ENCODE measurements around the gene FAM83C. TPM values are rescaled to one million over a fixed set of nuclear protein-coding genes. Genes with fewer than 3 reads are reported as not detected.

The FAM83C gene
- total RNA-seq, 1 donor from 2014 or later = not detected

DNA sequence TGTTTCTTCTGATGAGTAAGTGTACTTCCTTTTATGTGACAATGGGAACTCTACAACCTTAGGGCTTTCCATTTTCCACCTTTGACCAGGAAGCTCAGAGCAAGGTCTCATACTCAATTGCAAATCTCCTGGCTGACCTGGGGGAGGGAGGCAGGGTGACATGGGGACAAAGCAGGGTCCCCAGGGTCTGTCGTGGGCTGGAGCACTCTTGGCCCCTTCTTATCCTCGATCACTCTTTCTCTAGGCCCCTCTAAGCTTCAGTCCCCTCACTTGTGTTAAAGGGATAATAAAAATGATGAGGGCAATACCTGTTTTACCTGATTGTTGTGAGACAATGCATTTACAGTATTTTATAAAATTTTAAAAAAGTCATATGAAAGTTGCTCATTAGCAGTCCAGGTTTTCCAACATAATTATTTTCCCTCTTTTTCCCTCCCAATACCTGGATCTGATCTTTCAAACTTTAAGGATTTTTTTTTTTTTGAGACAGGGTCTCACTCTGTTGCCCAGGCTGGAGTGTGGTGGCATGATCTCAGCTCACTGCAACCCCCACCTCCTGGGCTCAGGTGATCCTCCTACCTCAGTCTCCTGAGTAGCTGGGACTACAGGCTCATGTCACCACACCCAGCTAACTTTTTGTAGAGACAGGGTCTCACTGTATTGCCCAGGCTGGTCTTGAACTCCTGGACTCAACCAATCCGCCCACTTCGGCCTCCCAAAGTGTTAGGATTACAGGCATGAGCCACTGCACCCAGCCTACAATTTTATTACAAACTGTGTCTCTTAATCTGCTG is 8.4 kb upstream of the FAM83C start:
- no peak overlapping the region for H3K9ac ChIP-seq (ENCODE audit: low read depth in 1 of 3, low read length in 3 of 3)
- H3K4me1 ChIP-seq (ENCODE audit: control insufficient read depth in 3 of 3, insufficient read depth in 3 of 3, low read length in 3 of 3) = peaks cover 2 to 19% (median 10%) of the 10 kb centered on the region in 3 donors
- H3K27ac ChIP-seq (ENCODE audit: low read depth, low read length) = no peak overlapping the region
- no peaks in the 10 kb centered on the region for H3K9me3 ChIP-seq (ENCODE audit: control insufficient read depth in 3 of 3, low read length in 3 of 3)
- H3K36me3 ChIP-seq (ENCODE audit: control insufficient read depth in 3 of 3, insufficient read depth in 3 of 3, low read length in 3 of 3) = peaks cover 0 to 5% (median 0%) of the 10 kb centered on the region in 3 donors
- H3K4me3 ChIP-seq (ENCODE audit: low read length in 3 of 3) = no peak overlapping the region
- H3K27me3 ChIP-seq (ENCODE audit: control insufficient read depth in 3 of 3, insufficient read depth in 3 of 3, low read length in 3 of 3) = peaks cover 14 to 21% (median 21%) of the 10 kb centered on the region in 3 donors

DNA sequence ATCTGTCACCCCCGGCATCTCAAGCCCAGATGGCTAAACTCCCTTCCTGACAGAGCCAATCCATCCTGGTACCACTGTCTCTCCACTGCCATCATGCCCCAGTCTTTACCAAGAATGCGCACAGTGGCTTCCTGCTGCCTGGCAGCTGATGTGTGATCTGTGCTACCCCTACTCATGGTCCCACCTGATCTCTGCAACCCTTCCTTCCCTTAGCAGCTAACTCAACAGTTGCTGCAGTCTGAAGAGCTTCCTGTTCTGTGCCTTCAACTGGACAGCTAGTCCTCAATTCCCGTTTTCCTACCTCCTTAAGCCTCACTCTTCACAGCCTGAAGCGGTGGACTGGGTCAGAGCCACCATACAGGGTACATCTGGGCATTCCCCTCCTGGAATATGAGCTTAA is 7.6 kb upstream of the FAM83C start:
- Histone ChIP-seq H3K36me3 (ENCODE audit: control insufficient read depth in 3 of 3, insufficient read depth in 3 of 3, low read length in 3 of 3) (peaks cover 0 to 5% (median 0%) of the 10 kb centered on the region in 3 donors), H3K9ac (ENCODE audit: low read depth in 1 of 3, low read length in 3 of 3) (no peak overlapping the region), H3K4me1 (ENCODE audit: control insufficient read depth in 3 of 3, insufficient read depth in 3 of 3, low read length in 3 of 3) (peaks cover 0 to 10% (median 4%) of the 10 kb centered on the region in 3 donors), H3K27ac (ENCODE audit: low read depth, low read length) (no peak overlapping the region), H3K4me3 (ENCODE audit: low read length in 3 of 3) (no peak overlapping the region), H3K9me3 (ENCODE audit: control insufficient read depth in 3 of 3, low read length in 3 of 3) (no peaks in the 10 kb centered on the region), H3K27me3 (ENCODE audit: control insufficient read depth in 3 of 3, insufficient read depth in 3 of 3, low read length in 3 of 3) (peaks cover 18 to 27% (median 25%) of the 10 kb centered on the region in 3 donors)

DNA sequence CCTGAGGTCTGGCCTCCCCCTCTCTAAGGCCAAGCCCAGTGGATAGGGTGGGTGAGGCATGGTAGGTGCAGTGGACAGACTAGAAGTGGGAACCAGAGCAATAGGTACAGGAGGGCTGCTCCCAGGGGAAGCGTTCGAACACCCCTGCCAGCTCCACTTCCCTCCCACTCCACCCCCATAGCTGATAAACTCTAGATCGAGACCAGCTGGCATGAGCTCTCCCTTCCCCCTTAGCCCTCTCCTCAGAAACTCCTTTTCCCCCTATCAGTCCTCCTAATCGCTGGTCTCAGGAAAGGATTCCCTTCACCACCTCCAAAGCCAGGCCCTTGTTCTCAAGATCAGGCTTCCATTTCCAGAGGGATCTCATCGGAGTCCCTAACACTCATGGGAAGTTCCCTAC is 6.0 kb upstream of the FAM83C start:
- Histone ChIP-seq H3K27me3 (ENCODE audit: control insufficient read depth in 3 of 3, insufficient read depth in 3 of 3, low read length in 3 of 3) (peaks cover 30 to 41% (median 36%) of the 10 kb centered on the region in 3 donors), H3K27ac (ENCODE audit: low read depth, low read length) (no peak overlapping the region), H3K4me1 (ENCODE audit: control insufficient read depth in 3 of 3, insufficient read depth in 3 of 3, low read length in 3 of 3) (no peaks in the 10 kb centered on the region), H3K4me3 (ENCODE audit: low read length in 3 of 3) (no peak overlapping the region), H3K9ac (ENCODE audit: low read depth in 1 of 3, low read length in 3 of 3) (no peak overlapping the region), H3K9me3 (ENCODE audit: control insufficient read depth in 3 of 3, low read length in 3 of 3) (no peaks in the 10 kb centered on the region), H3K36me3 (ENCODE audit: control insufficient read depth in 3 of 3, insufficient read depth in 3 of 3, low read length in 3 of 3) (peaks cover 0 to 4% (median 0%) of the 10 kb centered on the region in 3 donors)

DNA sequence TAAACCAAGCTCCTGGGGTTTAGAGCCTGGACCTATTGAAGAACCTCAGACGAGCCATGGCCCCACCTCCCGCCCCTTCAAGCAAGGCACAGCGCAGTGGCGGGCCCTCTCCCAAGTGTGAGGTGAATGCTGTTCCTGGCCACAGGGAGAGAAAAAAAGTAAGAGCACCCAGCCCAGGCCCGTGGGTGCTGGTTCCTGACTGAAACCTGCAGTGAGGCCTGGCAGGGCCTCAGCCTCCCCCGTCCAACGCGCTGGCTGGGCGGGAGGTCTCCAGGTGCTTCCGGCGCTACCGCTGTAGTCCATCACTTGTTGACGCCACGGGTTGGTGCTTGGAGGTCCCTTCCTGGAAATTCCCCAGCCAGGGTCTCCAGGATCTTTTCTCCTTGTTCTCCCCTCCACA is 5.5 kb upstream of the FAM83C start:
- no peaks in the 10 kb centered on the region for H3K36me3 ChIP-seq (ENCODE audit: control insufficient read depth in 3 of 3, insufficient read depth in 3 of 3, low read length in 3 of 3)
- H3K27me3 ChIP-seq (ENCODE audit: control insufficient read depth in 3 of 3, insufficient read depth in 3 of 3, low read length in 3 of 3) = peaks cover 33 to 46% (median 42%) of the 10 kb centered on the region in 3 donors
- no peak overlapping the region for H3K4me3 ChIP-seq (ENCODE audit: low read length in 3 of 3)
- no peaks in the 10 kb centered on the region for H3K9me3 ChIP-seq (ENCODE audit: control insufficient read depth in 3 of 3, low read length in 3 of 3)
- H3K4me1 ChIP-seq (ENCODE audit: control insufficient read depth in 3 of 3, insufficient read depth in 3 of 3, low read length in 3 of 3) = no peaks in the 10 kb centered on the region
- no peak overlapping the region for H3K27ac ChIP-seq (ENCODE audit: low read depth, low read length)
- no peak overlapping the region for H3K9ac ChIP-seq (ENCODE audit: low read depth in 1 of 3, low read length in 3 of 3)

DNA sequence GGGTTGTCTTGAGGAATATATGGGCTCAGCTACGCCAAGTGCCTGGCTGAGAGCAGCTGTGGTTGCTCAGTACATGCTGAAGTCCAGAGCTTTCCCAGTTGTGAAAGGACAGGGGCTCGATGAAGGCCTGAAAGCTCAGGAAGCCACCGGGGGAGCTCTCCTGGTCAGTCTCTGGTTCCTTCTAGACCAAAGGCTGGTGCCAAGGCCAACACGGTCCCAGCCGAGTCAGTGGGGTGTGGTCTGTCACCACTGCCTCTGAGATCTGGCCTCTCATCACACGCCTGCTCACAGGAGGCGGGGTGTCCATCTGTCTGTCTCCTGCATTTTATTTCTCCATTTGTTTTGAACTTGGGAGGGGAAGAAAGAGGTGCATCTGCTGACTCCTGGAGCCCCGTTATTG is 4.9 kb upstream of the FAM83C start:
- Histone ChIP-seq H3K27me3 (ENCODE audit: control insufficient read depth in 3 of 3, insufficient read depth in 3 of 3, low read length in 3 of 3) (peaks cover 37 to 49% (median 46%) of the 10 kb centered on the region in 3 donors), H3K9me3 (ENCODE audit: control insufficient read depth in 3 of 3, low read length in 3 of 3) (no peaks in the 10 kb centered on the region), H3K4me1 (ENCODE audit: control insufficient read depth in 3 of 3, insufficient read depth in 3 of 3, low read length in 3 of 3) (no peaks in the 10 kb centered on the region), H3K36me3 (ENCODE audit: control insufficient read depth in 3 of 3, insufficient read depth in 3 of 3, low read length in 3 of 3) (no peaks in the 10 kb centered on the region), H3K27ac (ENCODE audit: low read depth, low read length) (no peak overlapping the region), H3K9ac (ENCODE audit: low read depth in 1 of 3, low read length in 3 of 3) (no peak overlapping the region), H3K4me3 (ENCODE audit: low read length in 3 of 3) (no peak overlapping the region)

DNA sequence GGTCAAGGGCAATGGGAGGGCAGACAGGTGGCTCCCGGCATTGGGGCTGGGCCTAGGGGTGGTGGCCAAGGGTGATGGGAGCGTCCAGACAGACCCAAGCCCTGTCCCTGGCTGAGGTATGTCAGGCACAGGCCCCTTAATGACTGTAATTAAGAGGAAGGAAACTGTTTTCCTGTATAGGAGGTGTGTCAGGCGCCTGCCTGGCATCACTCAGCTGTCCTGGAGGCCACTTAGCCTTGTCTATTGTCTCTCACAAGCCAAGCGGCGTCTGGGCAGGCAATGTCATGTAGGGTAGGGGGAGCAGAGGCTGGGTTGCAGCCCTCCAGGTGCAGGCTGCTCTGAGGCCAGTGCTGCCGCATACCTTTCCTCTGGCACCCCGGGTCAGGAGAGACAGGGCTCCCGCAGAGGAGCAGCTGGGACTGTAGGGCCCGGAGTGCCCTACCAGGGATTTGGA is 3.9 kb upstream of the FAM83C start:
- H3K27me3 ChIP-seq (ENCODE audit: control insufficient read depth in 3 of 3, insufficient read depth in 3 of 3, low read length in 3 of 3) = peaks cover 37 to 53% (median 49%) of the 10 kb centered on the region in 3 donors
- no peak overlapping the region for H3K27ac ChIP-seq (ENCODE audit: low read depth, low read length)
- no peaks in the 10 kb centered on the region for H3K36me3 ChIP-seq (ENCODE audit: control insufficient read depth in 3 of 3, insufficient read depth in 3 of 3, low read length in 3 of 3)
- H3K9me3 ChIP-seq (ENCODE audit: control insufficient read depth in 3 of 3, low read length in 3 of 3) = no peaks in the 10 kb centered on the region
- no peaks in the 10 kb centered on the region for H3K4me1 ChIP-seq (ENCODE audit: control insufficient read depth in 3 of 3, insufficient read depth in 3 of 3, low read length in 3 of 3)
- no peak overlapping the region for H3K4me3 ChIP-seq (ENCODE audit: low read length in 3 of 3)
- H3K9ac ChIP-seq (ENCODE audit: low read depth in 1 of 3, low read length in 3 of 3) = no peak overlapping the region

DNA sequence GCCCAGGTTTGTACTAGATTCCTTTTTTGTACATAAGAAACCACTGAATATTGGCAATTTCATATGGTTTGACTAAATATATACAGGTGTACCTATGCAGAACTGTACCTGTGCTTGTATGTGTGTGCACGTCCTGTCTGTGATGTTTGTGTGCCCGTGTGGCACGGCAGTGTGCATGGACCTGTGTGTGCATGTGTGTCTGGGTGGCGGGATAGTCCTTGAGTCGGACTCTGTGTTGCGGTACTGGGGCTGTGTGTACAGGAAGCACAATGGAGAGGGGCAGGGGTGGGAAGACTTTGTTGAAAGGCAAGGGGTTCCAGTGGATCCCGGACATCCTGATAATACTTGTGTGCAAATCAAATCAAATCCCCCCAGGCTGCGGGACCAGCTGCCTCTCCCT is 3.4 kb upstream of the FAM83C start:
- H3K36me3 ChIP-seq (ENCODE audit: control insufficient read depth in 3 of 3, insufficient read depth in 3 of 3, low read length in 3 of 3) = no peaks in the 10 kb centered on the region
- no peak overlapping the region for H3K27ac ChIP-seq (ENCODE audit: low read depth, low read length)
- no peaks in the 10 kb centered on the region for H3K4me1 ChIP-seq (ENCODE audit: control insufficient read depth in 3 of 3, insufficient read depth in 3 of 3, low read length in 3 of 3)
- H3K9me3 ChIP-seq (ENCODE audit: control insufficient read depth in 3 of 3, low read length in 3 of 3) = no peaks in the 10 kb centered on the region
- H3K4me3 ChIP-seq (ENCODE audit: low read length in 3 of 3) = no peak overlapping the region
- peaks cover 37 to 53% (median 50%) of the 10 kb centered on the region in 3 donors for H3K27me3 ChIP-seq (ENCODE audit: control insufficient read depth in 3 of 3, insufficient read depth in 3 of 3, low read length in 3 of 3)
- H3K9ac ChIP-seq (ENCODE audit: low read depth in 1 of 3, low read length in 3 of 3) = no peak overlapping the region

DNA sequence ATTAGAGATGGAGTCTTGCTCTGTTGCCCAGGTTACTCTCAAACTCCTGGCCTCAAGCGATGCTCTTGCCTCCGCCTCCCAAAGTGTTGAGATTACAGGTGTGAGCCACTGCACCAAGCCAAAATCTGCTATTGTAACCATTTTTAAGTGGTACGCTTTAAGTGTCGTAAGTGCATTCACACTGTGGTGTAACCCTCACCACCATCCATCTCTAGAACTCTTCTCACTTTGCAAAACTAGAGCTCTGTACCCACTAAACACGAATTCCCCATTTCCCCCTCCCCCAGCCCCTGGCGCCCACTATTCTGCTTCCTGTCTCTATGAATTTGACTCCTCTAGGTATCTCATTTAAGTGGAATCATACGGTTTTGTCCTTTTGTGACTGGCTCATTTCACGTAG is 2.8 kb upstream of the FAM83C start:
- peaks cover 37 to 53% (median 53%) of the 10 kb centered on the region in 3 donors for H3K27me3 ChIP-seq (ENCODE audit: control insufficient read depth in 3 of 3, insufficient read depth in 3 of 3, low read length in 3 of 3)
- H3K9me3 ChIP-seq (ENCODE audit: control insufficient read depth in 3 of 3, low read length in 3 of 3) = no peaks in the 10 kb centered on the region
- H3K27ac ChIP-seq (ENCODE audit: low read depth, low read length) = no peak overlapping the region
- H3K4me1 ChIP-seq (ENCODE audit: control insufficient read depth in 3 of 3, insufficient read depth in 3 of 3, low read length in 3 of 3) = no peaks in the 10 kb centered on the region
- H3K36me3 ChIP-seq (ENCODE audit: control insufficient read depth in 3 of 3, insufficient read depth in 3 of 3, low read length in 3 of 3) = no peaks in the 10 kb centered on the region
- no peak overlapping the region for H3K4me3 ChIP-seq (ENCODE audit: low read length in 3 of 3)
- no peak overlapping the region for H3K9ac ChIP-seq (ENCODE audit: low read depth in 1 of 3, low read length in 3 of 3)

DNA sequence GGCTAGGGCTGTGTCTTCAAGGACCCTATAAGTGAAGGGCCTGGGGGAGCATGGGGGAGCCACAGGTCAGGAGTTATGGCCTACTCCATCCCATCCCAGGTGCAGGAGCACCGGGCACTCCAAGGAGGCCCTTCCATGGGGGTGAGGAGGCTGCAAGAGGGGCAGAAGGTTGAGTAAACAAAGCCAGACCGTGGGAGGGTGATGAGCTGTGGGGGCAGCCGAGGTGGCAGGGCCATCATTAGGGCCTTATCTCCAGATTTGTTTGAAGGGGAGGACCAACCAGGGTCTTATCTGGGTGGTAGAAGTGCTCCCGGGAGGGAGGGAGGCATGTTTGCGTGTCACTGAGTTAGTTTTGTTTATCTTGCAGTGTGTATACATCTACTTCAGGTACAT is 2.1 kb upstream of the FAM83C start:
- Histone ChIP-seq H3K4me3 (ENCODE audit: low read length in 3 of 3) (no peak overlapping the region), H3K9me3 (ENCODE audit: control insufficient read depth in 3 of 3, low read length in 3 of 3) (no peaks in the 10 kb centered on the region), H3K4me1 (ENCODE audit: control insufficient read depth in 3 of 3, insufficient read depth in 3 of 3, low read length in 3 of 3) (no peaks in the 10 kb centered on the region), H3K9ac (ENCODE audit: low read depth in 1 of 3, low read length in 3 of 3) (no peak overlapping the region), H3K27me3 (ENCODE audit: control insufficient read depth in 3 of 3, insufficient read depth in 3 of 3, low read length in 3 of 3) (peaks cover 37 to 53% (median 53%) of the 10 kb centered on the region in 3 donors), H3K27ac (ENCODE audit: low read depth, low read length) (no peak overlapping the region), H3K36me3 (ENCODE audit: control insufficient read depth in 3 of 3, insufficient read depth in 3 of 3, low read length in 3 of 3) (no peaks in the 10 kb centered on the region)
